Heart left ventricle (tissue), 13 donors: ENCODE measurements around the gene PLAC8L1.

Experiments used
- CTCF ChIP-seq, 12 donors: fragments of 200-600 bp; sonication (generic) in 4 of 12; IDR thresholded peaks; one replicate each; pipeline versions ENCODE4 v1.5.0 to v1.8.0; 2018 to 2022; ENCODE audit warnings: antibody characterized with exemption in 12 of 12, mild to moderate bottlenecking in 5 of 12
- POLR2A ChIP-seq, 2 donors: fragments of 450-650 bp; IDR thresholded peaks; one replicate each; pipeline ENCODE4 v1.6.1; 2017; ENCODE audit warnings: antibody characterized with exemption in 2 of 2, mild to moderate bottlenecking in 2 of 2, moderate library complexity in 2 of 2
- donor health status: ischemic (EF 13 %, LVEDD 7.1; RV severe dilation, severe dysfunction).
- donor health status: DM: no; HTN: yes; CAD: no.
- donor health status: DM: no; HTN: no; CAD: no.
- donor health status: ischemic (EF 25% LVEDD 6.9; RV normal size, moderate dysfunction).
- donor health status: ischemic (EF 25% LVEDD 5.7; RV mildly dilated, moderate dysfunction).
- donor health status: ischemic (EF 35%, LVEDD 5.7; RV mildly dilated, moderate dysfunction).
- donor health status: nonischemic (EF 11% LVEDD 7.7; RV severe dilation, severe dysfunction).
- donor health status: DM: yes; HTN: yes; CAD: no.
- donor health status: PGD.
- donor health status: ischemic (EF 29% LVEDD 5.4; RV normal size, mild dysfunction).
- donor health status: nonischemic (EF 23%, LVEDD 6.1; RV moderate dilation, normal function).

- TF ChIP-seq CTCF (IDR thresholded peaks at IDR 0.05) (no peak), POLR2A (IDR thresholded peaks at IDR 0.05) (no peak)
These were observed 26.8 kb downstream of the PLAC8L1 start for GRCh38 chr5:146078566-146078965.
